Common myeloid progenitor, CD34-positive (primary cell): ENCODE results near the gene MYBPC1. TPM values are rescaled to one million over a fixed set of nuclear protein-coding genes. Genes with fewer than 3 reads are reported as not detected.
"Not testable (repeated sequence)": the region's sequence is repeated elsewhere in the genome, so short reads cannot be mapped to it uniquely, and the experiment has no call there.

Experiments used
- CTCF ChIA-PET: fragments of 350-600 bp; sonication (Branson Sonifier 250); formaldehyde crosslinking; loops from one replicate; lab custom pipeline; 2021; ENCODE audit warnings: antibody characterized with exemption; lab: Charles Lee
- POLR2A ChIA-PET: fragments of 350-600 bp; sonication (Branson Sonifier 250); formaldehyde crosslinking; loops from one replicate; lab custom pipeline; 2021; ENCODE audit warnings: antibody characterized with exemption; lab: Charles Lee
- DNase-seq, 3 donors: peaks; one replicate each; pipeline versions ENCODE4 v3.0.0 to v3.0.0-alpha.2; 2013
- H3K27ac ChIP-seq, 2 experiments: 1 replicate in 1 of 2; 2 replicates in 1 of 2; pipeline ENCODE4 v1.7.0; 2013; ENCODE audit warnings: inconsistent platforms in 2 of 2, low read length in 2 of 2, mild to moderate bottlenecking in 2 of 2, low read depth in 1 of 2, moderate library complexity in 1 of 2; ENCODE audit not compliant: severe bottlenecking in 2 of 2, insufficient read depth in 1 of 2, poor library complexity in 1 of 2
- H3K27me3 ChIP-seq, 5 experiments: replicated peaks in 2 of 5; 1 replicate in 3 of 5; 2 replicates in 2 of 5; pipeline versions ENCODE4 v1.6.1 to v1.7.0; 2013; ENCODE audit warnings: low read length in 4 of 5, mild to moderate bottlenecking in 2 of 5, moderate library complexity in 2 of 5, inconsistent platforms in 1 of 5; ENCODE audit not compliant: insufficient read depth in 5 of 5, control insufficient read depth in 4 of 5
- H3K36me3 ChIP-seq, 4 experiments: 1 replicate in 2 of 4; 2 replicates in 2 of 4; pipeline versions ENCODE4 v1.6.1 to v1.7.0; 2013; ENCODE audit warnings: low read length in 3 of 4, control low read depth in 1 of 4, mild to moderate bottlenecking in 1 of 4; ENCODE audit not compliant: control insufficient read depth in 4 of 4, insufficient read depth in 4 of 4
- H3K4me1 ChIP-seq, 4 experiments: 1 replicate in 3 of 4; 2 replicates in 1 of 4; pipeline versions ENCODE4 v1.6.1 to v1.7.1; 2013; ENCODE audit warnings: low read length in 3 of 4, mild to moderate bottlenecking in 3 of 4, control low read depth in 1 of 4, inconsistent platforms in 1 of 4, moderate library complexity in 1 of 4; ENCODE audit not compliant: control insufficient read depth in 4 of 4, insufficient read depth in 4 of 4; ENCODE audit errors: control extremely low read depth in 1 of 4
- H3K4me3 ChIP-seq, 7 experiments: 1 replicate in 4 of 7; 2 replicates in 3 of 7; pipeline versions ENCODE4 v1.5.1 to v1.7.0; 2013; ENCODE audit warnings: mild to moderate bottlenecking in 7 of 7, low read length in 6 of 7, moderate library complexity in 6 of 7, inconsistent platforms in 2 of 7, low read depth in 2 of 7, control low read depth in 1 of 7; ENCODE audit not compliant: insufficient read depth in 4 of 7, control insufficient read depth in 1 of 7; ENCODE audit errors: extremely low read depth in 1 of 7
- H3K9me3 ChIP-seq, 5 experiments: 1 replicate in 4 of 5; 2 replicates in 1 of 5; pipeline versions ENCODE4 v1.6.1 to v1.7.1; 2013; ENCODE audit warnings: low read length in 4 of 5, mild to moderate bottlenecking in 2 of 5, inconsistent platforms in 1 of 5, low read depth in 1 of 5, moderate library complexity in 1 of 5; ENCODE audit not compliant: control insufficient read depth in 4 of 5, insufficient read depth in 2 of 5; ENCODE audit errors: control extremely low read depth in 1 of 5
- WGBS: methylation state at CpG from one replicate; pipeline ENCODE4 v1.1.5; 2013; ENCODE audit not compliant: insufficient coverage; 5-methylcytosine and 5-hydroxymethylcytosine counted together
- polyA plus RNA-seq: library from polyadenylated mRNA; unstranded; fragments of 120-200 nt; gene quantifications from one replicate; pipeline ENCODE4 v1.2.1, GENCODE V29; 2013

Gene MYBPC1
- not detected for polyA plus RNA-seq

- H3K36me3 ChIP-seq: no peaks in the 10 kb centered on the region
- no peaks in the 10 kb centered on the region for H3K4me1 ChIP-seq
- no peak within 1 kb of the TSS for H3K4me3 ChIP-seq
- CTCF ChIA-PET: no interaction called here
- no peak within 1 kb of the TSS for H3K27ac ChIP-seq
- no peaks in the 10 kb centered on the region for H3K9me3 ChIP-seq
- POLR2A ChIA-PET: no interaction called here
- no peaks in the 10 kb centered on the region for H3K27me3 ChIP-seq
- WGBS: 81% methylated on average over 3 of the region's 6 CpGs
- peak in 2 of 3 donors; percentile 13 to 22 for DNase-seq
Measured at GRCh38 chr12:101594700-101595099, at the start of gene MYBPC1. TSS of gene MYBPC1 (plus strand) at chr12:101594971. CDS start at chr12:101595071, 100 bp downstream.

DNA sequence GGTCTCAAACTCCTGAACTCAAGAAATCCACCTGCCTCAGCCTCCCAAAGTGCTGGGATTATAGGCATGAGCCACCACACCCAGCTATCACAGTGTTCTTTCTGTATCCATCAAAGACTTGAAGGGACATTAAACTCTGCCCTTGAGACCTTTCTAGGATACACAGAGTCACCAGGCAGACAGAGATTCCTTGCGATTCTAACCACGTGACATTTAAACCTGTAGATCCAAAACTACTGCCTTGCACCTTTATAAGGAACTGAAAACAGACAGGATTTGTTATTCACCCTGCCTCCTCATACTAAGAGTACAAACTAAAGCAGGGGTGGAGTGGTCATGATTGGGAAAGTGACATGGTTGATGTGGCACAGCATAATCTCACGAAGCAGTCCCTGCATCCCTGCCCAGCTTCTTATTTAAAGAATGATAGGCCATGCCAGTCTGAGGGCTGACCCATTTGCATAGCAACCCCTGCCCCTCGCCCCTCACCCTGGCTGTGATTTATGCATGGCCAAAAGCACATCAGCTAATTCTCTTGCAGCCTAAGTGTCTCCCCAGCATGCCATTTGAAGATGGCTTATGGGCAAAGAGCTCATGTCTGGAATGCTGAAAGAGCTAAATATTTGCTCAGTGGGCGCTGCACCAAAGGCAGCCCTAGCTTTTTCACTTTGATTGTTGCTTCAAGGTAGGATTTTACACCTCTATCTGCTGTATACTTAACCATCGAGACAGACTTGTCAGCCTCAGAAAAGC lies 43.2 kb upstream of the MYBPC1 start:
- Histone ChIP-seq H3K36me3 (no peaks in the 10 kb centered on the region), H3K27ac (no peak overlapping the region), H3K27me3 (no peaks in the 10 kb centered on the region), H3K4me3 (no peak overlapping the region), H3K4me1 (no peaks in the 10 kb centered on the region), H3K9me3 (peaks cover 0 to 3% (median 0%) of the 10 kb centered on the region in 5 experiments)
- ChIA-PET POLR2A (no interaction called here), CTCF (interaction anchor here (0.9 kb wide), 1 partner anchor 20 kb away, joined by 3 read pairs; no protein-coding TSS in a partner anchor)
- no peak for DNase-seq
- WGBS: 81% methylated on average over 6 of the region's 6 CpGs

DNA sequence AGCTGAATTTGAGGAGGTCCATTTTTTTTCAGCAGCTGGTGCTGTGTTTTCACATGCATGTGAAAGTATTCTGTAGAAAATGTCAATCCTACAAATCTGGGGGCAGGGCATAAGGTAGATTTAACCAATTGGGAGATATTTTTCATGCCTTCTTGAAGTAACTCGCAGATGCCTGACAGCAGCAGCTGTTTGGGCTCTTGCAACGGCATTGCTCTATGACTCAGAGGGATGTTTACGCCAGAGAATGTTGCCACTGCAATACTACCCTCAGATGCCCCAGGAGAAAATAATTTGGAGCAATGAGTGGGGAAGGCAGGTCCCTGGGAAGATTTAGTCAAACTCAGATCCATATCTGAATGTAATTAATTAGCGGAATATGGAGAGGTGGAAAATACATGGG lies 42.5 kb upstream of the MYBPC1 start:
- Histone ChIP-seq H3K27me3 (no peaks in the 10 kb centered on the region), H3K9me3 (peaks cover 0 to 3% (median 0%) of the 10 kb centered on the region in 5 experiments), H3K4me1 (no peaks in the 10 kb centered on the region), H3K36me3 (no peaks in the 10 kb centered on the region), H3K4me3 (no peak overlapping the region), H3K27ac (no peak overlapping the region)
- ChIA-PET CTCF (no interaction called here), POLR2A (no interaction called here)
- 72% methylated on average over 3 of the region's 4 CpGs for WGBS
- no peak for DNase-seq

DNA sequence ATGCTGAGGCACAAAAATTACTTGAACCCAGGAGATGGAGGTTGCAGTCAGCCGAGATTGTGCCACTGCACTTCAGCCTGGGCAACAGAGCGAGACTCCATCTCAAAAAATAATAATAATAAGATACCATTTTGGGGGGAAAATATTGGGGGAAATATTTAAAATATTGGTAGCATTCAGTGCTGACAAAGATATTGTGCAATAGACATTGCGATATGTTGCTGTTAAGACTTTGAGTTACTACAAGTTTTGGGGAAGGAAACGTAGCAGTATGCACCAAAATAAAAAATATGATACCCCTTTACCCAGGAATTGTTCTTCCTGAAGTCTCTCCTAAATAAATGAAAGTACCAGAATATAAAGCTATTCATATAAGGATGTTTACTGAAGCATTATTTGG lies 37.7 kb upstream of the MYBPC1 start:
- H3K27me3 ChIP-seq: no peaks in the 10 kb centered on the region
- H3K4me3 ChIP-seq: no peak overlapping the region
- DNase-seq: no peak
- no peak overlapping the region for H3K27ac ChIP-seq
- POLR2A ChIA-PET: no interaction called here
- no CpG with 5 or more reads among the region's 4 CpGs for WGBS
- H3K36me3 ChIP-seq: no peaks in the 10 kb centered on the region
- no peaks in the 10 kb centered on the region for H3K4me1 ChIP-seq
- CTCF ChIA-PET: no interaction called here
- no peaks in the 10 kb centered on the region for H3K9me3 ChIP-seq

DNA sequence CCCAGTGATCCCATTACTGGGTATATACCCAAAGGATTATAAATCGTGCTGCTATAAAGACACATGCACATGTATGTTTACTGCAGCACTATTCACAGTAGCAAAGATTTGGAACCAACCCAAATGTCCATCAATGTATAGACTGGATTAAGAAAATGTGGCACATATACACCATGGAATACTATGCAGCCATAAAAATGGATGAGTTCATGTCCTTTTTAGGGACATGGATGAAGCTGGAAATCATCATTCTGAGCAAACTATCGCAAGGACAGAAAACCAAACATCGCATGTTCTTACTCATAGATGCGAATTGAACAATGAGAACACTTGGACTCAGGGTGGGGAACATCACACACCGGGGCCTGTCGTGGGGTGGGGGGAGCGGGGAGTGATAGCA lies 36.0 kb upstream of the MYBPC1 start:
- H3K4me1 ChIP-seq, H3K4me3 ChIP-seq, H3K9me3 ChIP-seq, H3K36me3 ChIP-seq, CTCF ChIA-PET, H3K27me3 ChIP-seq, DNase-seq, H3K27ac ChIP-seq, POLR2A ChIA-PET: not testable (repeated sequence)
- WGBS: 93% methylated on average over 4 of the region's 7 CpGs

- POLR2A ChIA-PET: no interaction called here
- no peaks in the 10 kb centered on the region for H3K4me1 ChIP-seq
- no peaks in the 10 kb centered on the region for H3K9me3 ChIP-seq
- CTCF ChIA-PET: interaction anchor here (0.8 to 1.4 kb wide), 2 partner anchors 9 to 10 kb away, joined by 3 to 4 read pairs; no protein-coding TSS in a partner anchor
- H3K27ac ChIP-seq: no peak overlapping the region
- no peak overlapping the region for H3K4me3 ChIP-seq
- 85% methylated on average over 1 of the region's 1 CpG for WGBS
- no peak for DNase-seq
- H3K36me3 ChIP-seq: no peaks in the 10 kb centered on the region
- peaks cover 0 to 2% (median 0%) of the 10 kb centered on the region in 5 experiments for H3K27me3 ChIP-seq
Measured at GRCh38 chr12:101563212-101563611, 31.6 kb upstream of the MYBPC1 start.

- Histone ChIP-seq H3K27ac (no peak overlapping the region), H3K4me3 (no peak overlapping the region), H3K4me1 (no peaks in the 10 kb centered on the region), H3K9me3 (no peaks in the 10 kb centered on the region), H3K27me3 (peaks cover 0 to 2% (median 0%) of the 10 kb centered on the region in 5 experiments), H3K36me3 (no peaks in the 10 kb centered on the region)
- no CpG with 5 or more reads among the region's 2 CpGs for WGBS
- POLR2A ChIA-PET: no interaction called here
- peak; percentile 11 to 46 (median 41) for DNase-seq
- CTCF ChIA-PET: interaction anchor here (1.0 kb wide), 1 partner anchor 32 kb away, joined by 3 read pairs; no protein-coding TSS in a partner anchor
Measured at GRCh38 chr12:101564912-101565311, 29.9 kb upstream of the MYBPC1 start.
